Smooth muscle cell (in vitro differentiated cells): ENCODE measurements around the gene HTRA3. TPM values are rescaled to one million over a fixed set of nuclear protein-coding genes. Genes with fewer than 3 reads are reported as not detected.
A peak's percentile ranks its signal among the peaks of the same experiment; 100 is the strongest.

ENCODE experiments used
- DNase-seq: peaks from one replicate; lab custom pipeline; 2025; ENCODE audit not compliant: unreplicated experiment; lab: John Stamatoyannopoulos, UW
- H2AFZ ChIP-seq: fragments of 200-600 bp; sonication (generic); 2 replicates; pipeline ENCODE4 v1.6.0; 2016; ENCODE audit warnings: antibody characterized with exemption, low read depth, mild to moderate bottlenecking
- H3F3A ChIP-seq: fragments of 200-600 bp; sonication (generic); 2 replicates; pipeline ENCODE4 v1.6.0; 2017; ENCODE audit warnings: antibody characterized with exemption, low read depth
- H3K27ac ChIP-seq: fragments of 200-600 bp; sonication (generic); 2 replicates; pipeline ENCODE4 v1.5.1; 2016; ENCODE audit warnings: low read depth, mild to moderate bottlenecking
- H3K27me3 ChIP-seq: fragments of 200-600 bp; sonication (generic); 2 replicates; pipeline ENCODE4 v1.6.1; 2016; ENCODE audit warnings: low read depth, mild to moderate bottlenecking
- H3K36me3 ChIP-seq: fragments of 200-600 bp; sonication (generic); 2 replicates; pipeline ENCODE4 v1.5.1; 2016; ENCODE audit warnings: low read depth
- H3K4me1 ChIP-seq: fragments of 200-600 bp; sonication (generic); 2 replicates; pipeline ENCODE4 v1.5.1; 2016; ENCODE audit warnings: low read depth
- H3K4me2 ChIP-seq: fragments of 200-600 bp; sonication (generic); 2 replicates; pipeline ENCODE4 v1.6.0; 2016; ENCODE audit warnings: mild to moderate bottlenecking
- H3K4me3 ChIP-seq: fragments of 200-600 bp; sonication (generic); 2 replicates; pipeline ENCODE4 v1.5.1; 2016; ENCODE audit warnings: mild to moderate bottlenecking
- H3K79me2 ChIP-seq: fragments of 200-600 bp; sonication (generic); 2 replicates; pipeline ENCODE4 v1.6.0; 2016; ENCODE audit warnings: low read depth, mild to moderate bottlenecking
- H3K9ac ChIP-seq: fragments of 200-600 bp; sonication (generic); 2 replicates; pipeline ENCODE4 v1.6.0; 2016; ENCODE audit warnings: low read depth
- H3K9me3 ChIP-seq: fragments of 200-600 bp; sonication (generic); replicated peaks from 2 replicates; pipeline ENCODE4 v1.5.1; 2016; ENCODE audit warnings: low read depth
- H4K20me1 ChIP-seq: fragments of 200-600 bp; sonication (generic); 2 replicates; pipeline ENCODE4 v1.6.0; 2016; ENCODE audit warnings: low read depth
- WGBS: methylation state at CpG from one replicate; pipeline ENCODE4 v1.1.7; 2016; ENCODE audit warnings: low lambda C conversion rate; 5-methylcytosine and 5-hydroxymethylcytosine counted together
- polyA plus RNA-seq: library from polyadenylated mRNA; unstranded; fragments of >200 nt; fragmentation: Nextera tagmentation; extraction: Ambion mirVana; gene quantifications from 2 replicates; pipeline ENCODE4 v1.2.1, GENCODE V29; 2016
- total RNA-seq: library from RNA; depleted of rRNA; stranded (reverse); fragments of >200 nt; gene quantifications from 2 replicates; pipeline ENCODE4 v1.2.3, GENCODE V29; 2014
- TF ChIP-seq, protein P1 (sequence below): fragments of 200-600 bp; sonication (generic); IDR thresholded peaks from 2 replicates; pipeline ENCODE4 v1.5.1; 2017; ENCODE audit warnings: borderline replicate concordance, mild to moderate bottlenecking, antibody characterized with exemption; ENCODE audit not compliant: insufficient read depth, poor library complexity, severe bottlenecking

The HTRA3 gene
- total and polyA plus RNA-seq, 2 experiments from 2014 or later = 77.7 to 227 TPM

DNA sequence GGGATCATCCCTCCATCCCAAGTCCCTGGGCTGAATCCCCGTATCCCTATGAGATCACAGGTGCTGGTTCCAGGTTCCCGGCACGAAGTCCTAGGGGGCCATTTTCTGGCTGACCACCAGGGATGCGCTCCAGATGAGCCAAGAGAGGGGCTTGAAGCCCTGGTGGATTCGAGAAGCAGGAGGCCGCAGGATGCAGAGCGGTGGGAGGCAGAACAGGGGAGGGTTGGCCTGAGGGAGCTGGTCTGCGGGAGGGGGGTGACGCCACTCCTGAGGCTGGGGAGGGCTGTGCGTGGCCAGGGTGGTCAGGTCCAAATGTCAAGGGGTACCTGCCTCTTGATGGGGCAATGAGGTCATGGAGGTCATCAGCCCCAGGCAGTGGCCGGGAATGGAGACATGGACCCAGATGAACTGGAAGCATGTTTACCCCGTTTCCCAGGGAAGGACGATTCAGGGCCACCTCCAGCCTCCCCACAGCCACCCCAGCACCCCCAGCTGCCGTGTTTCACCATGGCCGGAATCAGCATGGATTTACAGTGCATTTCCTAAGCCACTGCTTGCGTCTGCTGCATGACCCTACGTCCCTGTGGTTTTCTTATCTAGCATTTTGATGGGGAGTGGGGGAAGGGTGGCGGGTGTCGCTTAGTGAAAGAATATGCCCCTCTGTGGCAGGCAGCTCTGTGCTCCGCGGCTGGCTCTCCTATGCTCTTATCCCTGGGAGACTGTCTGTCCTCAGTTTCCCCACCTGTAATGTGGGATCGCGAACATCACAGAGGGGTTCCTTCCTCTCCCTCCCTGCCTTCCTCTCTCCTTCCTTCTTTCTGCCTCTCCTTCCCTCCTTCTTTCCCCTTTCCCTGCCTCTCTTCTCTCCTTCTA is 17.0 kb upstream of the HTRA3 start:
- H3F3A ChIP-seq = peaks cover 20% of the 10 kb centered on the region
- peak overlapping the region; percentile 80 for H3K27ac ChIP-seq
- TF ChIP-seq, protein P1, sequence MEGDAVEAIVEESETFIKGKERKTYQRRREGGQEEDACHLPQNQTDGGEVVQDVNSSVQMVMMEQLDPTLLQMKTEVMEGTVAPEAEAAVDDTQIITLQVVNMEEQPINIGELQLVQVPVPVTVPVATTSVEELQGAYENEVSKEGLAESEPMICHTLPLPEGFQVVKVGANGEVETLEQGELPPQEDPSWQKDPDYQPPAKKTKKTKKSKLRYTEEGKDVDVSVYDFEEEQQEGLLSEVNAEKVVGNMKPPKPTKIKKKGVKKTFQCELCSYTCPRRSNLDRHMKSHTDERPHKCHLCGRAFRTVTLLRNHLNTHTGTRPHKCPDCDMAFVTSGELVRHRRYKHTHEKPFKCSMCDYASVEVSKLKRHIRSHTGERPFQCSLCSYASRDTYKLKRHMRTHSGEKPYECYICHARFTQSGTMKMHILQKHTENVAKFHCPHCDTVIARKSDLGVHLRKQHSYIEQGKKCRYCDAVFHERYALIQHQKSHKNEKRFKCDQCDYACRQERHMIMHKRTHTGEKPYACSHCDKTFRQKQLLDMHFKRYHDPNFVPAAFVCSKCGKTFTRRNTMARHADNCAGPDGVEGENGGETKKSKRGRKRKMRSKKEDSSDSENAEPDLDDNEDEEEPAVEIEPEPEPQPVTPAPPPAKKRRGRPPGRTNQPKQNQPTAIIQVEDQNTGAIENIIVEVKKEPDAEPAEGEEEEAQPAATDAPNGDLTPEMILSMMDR = no peak
- H3K4me1 ChIP-seq = peaks cover 6% of the 10 kb centered on the region
- 42% methylated on average over 23 of the region's 23 CpGs for WGBS
- no peaks in the 10 kb centered on the region for H3K36me3 ChIP-seq
- DNase-seq = no peak
- H4K20me1 ChIP-seq = no peaks in the 10 kb centered on the region
- H3K79me2 ChIP-seq = no peaks in the 10 kb centered on the region
- H3K27me3 ChIP-seq = no peaks in the 10 kb centered on the region
- no peak overlapping the region for H2AFZ ChIP-seq
- no peaks in the 10 kb centered on the region for H3K9me3 ChIP-seq
- H3K4me3 ChIP-seq = no peak overlapping the region
- peak overlapping the region; percentile 65 for H3K4me2 ChIP-seq
- no peak overlapping the region for H3K9ac ChIP-seq

DNA sequence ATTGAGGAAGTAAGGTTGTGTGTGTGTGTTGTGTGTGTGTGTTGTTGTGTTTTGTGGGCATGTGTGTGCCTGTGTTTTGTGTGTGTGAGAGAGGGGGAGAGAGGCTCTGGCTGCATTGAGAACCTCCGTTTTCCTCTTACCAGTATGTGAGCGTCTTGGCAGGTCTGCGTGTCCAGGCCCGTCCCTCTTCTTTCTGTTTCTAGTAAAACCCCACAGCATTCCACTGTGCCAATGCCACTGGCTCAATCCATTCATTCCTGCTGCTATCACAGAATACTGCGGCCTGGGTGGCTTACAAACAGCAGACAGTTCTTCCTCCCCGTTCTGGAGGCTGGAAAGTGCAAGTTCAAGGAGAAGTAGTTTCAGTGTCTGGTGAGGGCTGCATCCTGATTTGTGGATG is 15.5 kb upstream of the HTRA3 start:
- Histone ChIP-seq H3K9me3 (no peaks in the 10 kb centered on the region), H3F3A (peaks cover 20% of the 10 kb centered on the region), H3K4me1 (peaks cover 6% of the 10 kb centered on the region), H3K27ac (peak overlapping the region; percentile 80), H2AFZ (no peak overlapping the region), H3K9ac (no peak overlapping the region), H3K27me3 (no peaks in the 10 kb centered on the region), H4K20me1 (no peaks in the 10 kb centered on the region), H3K4me2 (peak overlapping the region; percentile 5), H3K36me3 (no peaks in the 10 kb centered on the region), H3K4me3 (no peak overlapping the region), H3K79me2 (no peaks in the 10 kb centered on the region)
- TF ChIP-seq, protein P1 = no peak
- DNase-seq = no peak
- WGBS = 24% methylated on average over 6 of the region's 6 CpGs

DNA sequence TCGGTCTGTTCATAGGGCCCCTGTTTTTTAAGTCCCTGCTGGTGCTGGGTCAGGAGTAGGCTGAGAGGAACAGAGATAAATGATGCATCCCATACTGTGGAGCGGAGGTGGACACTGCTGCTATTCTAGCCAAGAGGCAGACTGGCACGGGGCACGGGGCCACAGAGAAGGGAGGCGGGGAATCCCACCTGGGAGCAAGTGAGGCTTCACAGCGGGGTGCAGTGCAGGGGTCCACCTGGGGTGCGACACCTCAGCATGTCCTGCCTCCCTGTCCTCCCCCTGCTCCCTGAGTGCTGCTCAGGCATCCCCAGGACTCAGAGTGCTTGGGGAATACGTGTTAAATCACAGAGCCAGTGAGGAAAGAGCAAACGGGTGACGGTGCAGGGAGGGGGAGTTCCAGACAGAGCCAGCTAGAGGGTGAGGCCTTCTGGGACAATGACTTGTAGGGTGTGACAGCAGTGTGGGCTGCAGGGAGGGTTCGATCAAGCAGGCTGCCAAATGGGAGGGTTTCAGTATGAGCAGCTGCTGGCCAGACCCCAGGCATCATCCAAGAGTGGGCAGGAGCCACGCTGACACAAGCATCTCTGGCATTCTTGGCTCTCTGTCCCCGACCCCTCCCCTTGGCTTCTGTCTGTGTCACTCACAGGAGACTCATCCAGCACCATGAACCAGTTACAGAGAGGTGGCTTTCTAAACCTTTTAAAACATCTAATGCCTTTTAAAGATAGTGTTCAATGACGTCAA is 13.7 kb upstream of the HTRA3 start:
- no peak for DNase-seq
- Histone ChIP-seq H3K9me3 (no peaks in the 10 kb centered on the region), H3K27me3 (no peaks in the 10 kb centered on the region), H3F3A (peaks cover 24% of the 10 kb centered on the region), H3K79me2 (no peaks in the 10 kb centered on the region), H3K36me3 (no peaks in the 10 kb centered on the region), H3K4me2 (no peak overlapping the region), H3K4me1 (peaks cover 6% of the 10 kb centered on the region), H2AFZ (no peak overlapping the region), H3K27ac (no peak overlapping the region), H3K4me3 (no peak overlapping the region), H4K20me1 (no peaks in the 10 kb centered on the region), H3K9ac (no peak overlapping the region)
- WGBS = 63% methylated on average over 14 of the region's 14 CpGs
- TF ChIP-seq, protein P1 = no peak
